ENCODE data around the gene UBAC2.

UBAC2 gene

DNA sequence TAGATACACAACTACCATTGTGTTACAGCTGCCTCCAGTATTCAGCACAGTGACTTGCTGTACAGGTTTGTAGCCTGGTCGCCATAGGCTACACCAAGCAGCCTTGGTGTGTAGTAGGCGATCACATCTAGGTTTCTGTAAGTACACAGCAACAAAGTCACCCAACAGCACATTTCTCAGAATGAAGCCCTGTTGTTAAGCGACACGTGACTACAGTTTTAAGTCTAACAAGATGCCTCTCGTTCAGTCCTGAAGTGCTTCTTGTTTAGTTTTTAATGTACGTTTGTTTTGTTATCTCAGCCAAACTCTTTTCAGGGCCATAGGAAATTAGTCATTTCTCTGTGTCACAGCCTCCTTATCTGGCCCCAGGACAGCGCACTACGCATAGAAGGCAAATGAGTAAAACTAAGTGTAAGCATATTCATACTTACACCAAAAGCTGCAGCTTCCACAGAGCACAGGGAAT lies 156.5 kb downstream of the UBAC2 start:
- DNase-seq (ENCODE audit: low read depth) = peak; percentile 85
- no peak for TF ChIP-seq CTCF (IDR thresholded peaks at IDR 0.05; ENCODE audit: low read length, missing control alignments)
- H3K4me3 ChIP-seq (replicated peaks; ENCODE audit: low read depth, low read length) = no peak overlapping the region

DNA sequence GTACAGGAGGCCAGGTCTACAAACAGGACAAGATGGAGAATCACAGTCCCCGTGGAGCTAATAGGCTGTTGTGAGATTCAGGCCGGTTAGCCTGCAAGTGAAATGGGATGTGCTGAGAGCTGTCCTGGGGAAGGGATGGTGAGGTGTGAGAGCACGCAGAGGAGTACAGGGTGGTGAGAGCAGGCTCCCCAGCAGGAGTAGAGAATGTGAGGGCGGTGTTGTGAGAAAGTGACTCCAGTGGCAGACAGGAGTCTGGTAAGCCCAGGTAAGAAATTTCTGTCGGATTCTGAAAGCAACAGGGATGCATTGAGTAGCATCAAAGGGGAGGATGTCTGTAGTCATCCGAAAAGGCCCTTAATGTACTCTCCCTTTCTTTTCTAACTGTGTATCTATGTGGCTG lies 157.3 kb downstream of the UBAC2 start:
- peak; percentile 3 for DNase-seq (ENCODE audit: low read depth)
- TF ChIP-seq CTCF (IDR thresholded peaks at IDR 0.05; ENCODE audit: low read length, missing control alignments) = no peak
- no peak overlapping the region for H3K4me3 ChIP-seq (replicated peaks; ENCODE audit: low read depth, low read length)

GRCh38 chr13:99359528-99359927 lies 158.9 kb downstream of the UBAC2 start:
- no peak for DNase-seq (ENCODE audit: low read depth)
- H3K4me3 ChIP-seq (replicated peaks; ENCODE audit: low read depth, low read length) = no peak overlapping the region
- no peak for TF ChIP-seq CTCF (IDR thresholded peaks at IDR 0.05; ENCODE audit: low read length, missing control alignments)

- TF ChIP-seq CTCF (IDR thresholded peaks at IDR 0.05; ENCODE audit: low read length, missing control alignments) = no peak
- DNase-seq (ENCODE audit: low read depth) = no peak
- no peak overlapping the region for H3K4me3 ChIP-seq (replicated peaks; ENCODE audit: low read depth, low read length)
Measured at GRCh38 chr13:99360696-99361095, 160.0 kb downstream of the UBAC2 start.

- TF ChIP-seq CTCF (IDR thresholded peaks at IDR 0.05; ENCODE audit: low read length, missing control alignments) = no peak
- DNase-seq (ENCODE audit: low read depth) = no peak
Measured at GRCh38 chr13:99361197-99361596, 160.5 kb downstream of the UBAC2 start.

GRCh38 chr13:99362362-99362761 lies 161.7 kb downstream of the UBAC2 start:
- no peak overlapping the region for H3K4me3 ChIP-seq (replicated peaks; ENCODE audit: low read depth, low read length)
- DNase-seq (ENCODE audit: low read depth) = no peak
- TF ChIP-seq CTCF (IDR thresholded peaks at IDR 0.05; ENCODE audit: low read length, missing control alignments) = no peak

More at GRCh38 chr13:99361197-99361596, 160.5 kb downstream of the UBAC2 start:
- H3K4me3 ChIP-seq (replicated peaks; ENCODE audit: low read depth, low read length) = no peak overlapping the region

GRCh38 chr13:99363391-99363790 lies 162.7 kb downstream of the UBAC2 start:
- no peak overlapping the region for H3K4me3 ChIP-seq (replicated peaks; ENCODE audit: low read depth, low read length)
- TF ChIP-seq CTCF (IDR thresholded peaks at IDR 0.05; ENCODE audit: low read length, missing control alignments) = no peak
- no peak for DNase-seq (ENCODE audit: low read depth)
